Endothelial cell of umbilical vein (primary cell): ENCODE data around the gene TEKTIP1. TPM values are rescaled to one million over a fixed set of nuclear protein-coding genes. Genes with fewer than 3 reads are reported as not detected.

Source experiments
- BruUV-seq: library from RNA; stranded (reverse); fragments of 400-500 nt; replicated peaks from 2 replicates; lab custom pipeline; 2021; lab: Mats Ljungman, UMichigan
- CTCF ChIA-PET: fragments of 300-600, 350-600 bp; sonication (Branson Sonifier 250); formaldehyde crosslinking; loops from one replicate; lab custom pipeline; 2021; ENCODE audit warnings: antibody characterized with exemption, inconsistent platforms; lab: Charles Lee
- POLR2A ChIA-PET: fragments of 300-600, 350-600 bp; sonication (Branson Sonifier 250); formaldehyde crosslinking; loops from one replicate; lab custom pipeline; 2021; ENCODE audit warnings: antibody characterized with exemption, inconsistent platforms; lab: Charles Lee
- DNase-seq: peaks from one replicate; pipeline ENCODE4 v3.0.0-alpha.2; 2011; ENCODE audit warnings: low read depth, low spot score
- FAIRE-seq: peaks from 2 replicates; lab custom pipeline; 2011; peaks lifted over from hg19 to GRCh38; lab: Jason Lieb, UNC
- H2AFZ ChIP-seq: 2 replicates; pipeline ENCODE4 v1.6.0; 2012; ENCODE audit warnings: low read depth, low read length, control low read depth, inconsistent platforms
- H3K27ac ChIP-seq: 2 replicates; pipeline ENCODE4 v1.5.1; 2011; ENCODE audit warnings: low read depth, mild to moderate bottlenecking, control low read depth, low read length, moderate library complexity; ENCODE audit not compliant: insufficient read depth
- H3K27me3 ChIP-seq, 2 experiments: 2 replicates each; pipeline versions ENCODE4 v1.6.0 to v1.6.1; 2011; ENCODE audit warnings: low read length in 2 of 2, mixed read lengths in 1 of 2; ENCODE audit not compliant: control insufficient read depth in 2 of 2, insufficient read depth in 2 of 2
- H3K36me3 ChIP-seq, 2 experiments: 2 replicates in 1 of 2; 3 replicates in 1 of 2; pipeline ENCODE4 v1.5.1; 2011; ENCODE audit warnings: low read length in 2 of 2, mild to moderate bottlenecking in 1 of 2, moderate library complexity in 1 of 2; ENCODE audit not compliant: control insufficient read depth in 2 of 2, insufficient read depth in 2 of 2; ENCODE audit errors: extremely low read depth in 1 of 2
- H3K4me1 ChIP-seq: 3 replicates; pipeline ENCODE4 v1.5.1; 2011; ENCODE audit warnings: mild to moderate bottlenecking, low read length; ENCODE audit not compliant: control insufficient read depth, insufficient read depth; ENCODE audit errors: extremely low read depth
- H3K4me2 ChIP-seq: 2 replicates; pipeline ENCODE4 v1.6.1; 2011; ENCODE audit warnings: low read length, control low read depth, mixed read lengths; ENCODE audit not compliant: insufficient read depth
- H3K4me3 ChIP-seq, 3 experiments: fragments of 200-600 bp in 1 of 3; sonication (generic), shearing (Covaris generic) in 1 of 3; replicated peaks in 1 of 3; 2 replicates each; pipeline ENCODE4 v1.5.1; 2011 to 2016; ENCODE audit warnings: control low read depth in 3 of 3, low read length in 3 of 3, mild to moderate bottlenecking in 2 of 3, inconsistent platforms in 1 of 3, low read depth in 1 of 3, moderate library complexity in 1 of 3; ENCODE audit not compliant: insufficient read depth in 1 of 3
- H3K79me2 ChIP-seq: 2 replicates; pipeline ENCODE4 v1.6.0; 2012; ENCODE audit warnings: low read length, inconsistent platforms; ENCODE audit not compliant: control insufficient read depth, insufficient read depth
- H3K9ac ChIP-seq: replicated peaks from 2 replicates; pipeline ENCODE3; 2011; ENCODE audit warnings: low read length, control low read depth; ENCODE audit not compliant: insufficient read depth; ENCODE audit errors: extremely low read depth
- H3K9me1 ChIP-seq: replicated peaks from 3 replicates; pipeline ENCODE4 v1.6.0; 2011; ENCODE audit warnings: mild to moderate bottlenecking, low read length; ENCODE audit not compliant: control insufficient read depth, insufficient read depth; ENCODE audit errors: extremely low read depth
- H3K9me3 ChIP-seq: replicated peaks from 2 replicates; pipeline ENCODE4 v1.5.1; 2012; ENCODE audit warnings: low read length, inconsistent platforms; ENCODE audit not compliant: control insufficient read depth, insufficient read depth
- H4K20me1 ChIP-seq: replicated peaks from 2 replicates; pipeline ENCODE3; 2011; ENCODE audit warnings: mild to moderate bottlenecking, low read length; ENCODE audit not compliant: control insufficient read depth, insufficient read depth; ENCODE audit errors: extremely low read depth
- EZH2 ChIP-seq: IDR thresholded peaks from 2 replicates; pipeline ENCODE4 v1.6.1; 2012; ENCODE audit warnings: borderline replicate concordance, low read depth, mild to moderate bottlenecking, moderate library complexity, low read length, inconsistent platforms; ENCODE audit not compliant: severe bottlenecking
- FOS ChIP-seq: IDR thresholded peaks from 2 replicates; pipeline ENCODE4 v1.6.1; 2011; ENCODE audit warnings: mild to moderate bottlenecking, low read length, moderate library complexity, borderline replicate concordance; ENCODE audit not compliant: insufficient read depth
- GATA2 ChIP-seq: IDR thresholded peaks from 2 replicates; pipeline ENCODE4 v1.7.0; 2011; ENCODE audit warnings: low read depth, mild to moderate bottlenecking, moderate library complexity, mixed read lengths, low read length; ENCODE audit not compliant: insufficient read length, insufficient read depth
- JUN ChIP-seq: IDR thresholded peaks from 2 replicates; pipeline ENCODE4 v1.6.1; 2011; ENCODE audit warnings: borderline replicate concordance, low read depth; ENCODE audit not compliant: insufficient read length, insufficient read depth
- MAX ChIP-seq: IDR thresholded peaks from 2 replicates; pipeline ENCODE4 v1.6.1; 2011; ENCODE audit not compliant: insufficient read depth, insufficient read length
- MYC ChIP-seq: IDR thresholded peaks from one replicate; pipeline ENCODE4 v1.6.1; 2011; ENCODE audit warnings: mild to moderate bottlenecking, low read depth, low read length
- POLR2A ChIP-seq: IDR thresholded peaks from 2 replicates; pipeline ENCODE4 v1.6.1; 2012; ENCODE audit warnings: low read depth, mild to moderate bottlenecking, control low read depth, low read length
- POLR2AphosphoS5 ChIP-seq: IDR thresholded peaks from 2 replicates; pipeline ENCODE4 v1.6.1; 2012; ENCODE audit warnings: low read depth, mild to moderate bottlenecking, control low read depth, low read length, moderate library complexity; ENCODE audit not compliant: insufficient read depth
- dilution Hi-C: fragments of 300-500 bp; cut with MboI; formaldehyde crosslinking; loops from one replicate; pipeline ENCODE4 v1.15.0; 2019; ENCODE audit warnings: low sequenced_read_pairs; ENCODE audit not compliant: extremely low pct_ligation_motif_present
- intact Hi-C: fragments of 100-400 bp; cut with micrococcal nuclease; formaldehyde crosslinking; loops from one replicate; pipeline ENCODE4 v1.10.0; 2022
- polyA plus RNA-seq, 4 experiments: library from polyadenylated mRNA; depleted of rRNA in 3 of 4; stranded (reverse) in 3 of 4; unstranded in 1 of 4; fragments of >200 nt; gene quantifications; 2 replicates each; pipeline versions ENCODE4 v1.2.1 to v1.2.3, GENCODE V29; 2011 to 2012; ENCODE audit warnings: missing spikeins in 1 of 4
- total RNA-seq: library from RNA; stranded (reverse); gene quantifications from 2 replicates; pipeline ENCODE4 v1.2.3, GENCODE V29; 2021
- TF ChIP-seq, protein P1 (sequence below), 2 donors: IDR thresholded peaks; 1 replicate in 1 of 2; 2 replicates in 1 of 2; pipeline ENCODE4 v1.5.1; 2011; ENCODE audit warnings: low read length in 2 of 2, mild to moderate bottlenecking in 2 of 2, moderate library complexity in 2 of 2, control low read depth in 1 of 2, inconsistent platforms in 1 of 2, low read depth in 1 of 2; ENCODE audit not compliant: insufficient read depth in 1 of 2; ENCODE audit errors: extremely low read depth in 1 of 2

Gene TEKTIP1
- total and polyA plus RNA-seq, 2 donors (not counting 3 experiments of a cell fraction or from before 2014, with no cell fraction given), result 0.73 TPM; not detected in 1

- Histone ChIP-seq H3K9ac (no peak overlapping the region), H3K36me3 (peaks cover 0 to 31% of the 10 kb centered on the region in 2 experiments), H2AFZ (no peak overlapping the region), H3K4me1 (no peaks in the 10 kb centered on the region), H3K9me1 (no peaks in the 10 kb centered on the region), H3K27ac (no peak overlapping the region), H3K79me2 (peaks cover 71% of the 10 kb centered on the region), H4K20me1 (no peaks in the 10 kb centered on the region), H3K4me2 (no peak overlapping the region), H3K27me3 (no peaks in the 10 kb centered on the region), H3K4me3 (no peak overlapping the region), H3K9me3 (no peaks in the 10 kb centered on the region)
- intact Hi-C loops (no loop called here), dilution Hi-C loops (no loop called here)
- FAIRE-seq (no peak), DNase-seq (no peak)
- POLR2A ChIA-PET, result no interaction called here
- no TSS peak for BruUV-seq
- TF ChIP-seq FOS (no peak), JUN (no peak), POLR2AphosphoS5 (no peak), GATA2 (no peak), MYC (no peak), POLR2A (no peak), MAX (no peak), EZH2 (no peak)
- TF ChIP-seq, protein P1, sequence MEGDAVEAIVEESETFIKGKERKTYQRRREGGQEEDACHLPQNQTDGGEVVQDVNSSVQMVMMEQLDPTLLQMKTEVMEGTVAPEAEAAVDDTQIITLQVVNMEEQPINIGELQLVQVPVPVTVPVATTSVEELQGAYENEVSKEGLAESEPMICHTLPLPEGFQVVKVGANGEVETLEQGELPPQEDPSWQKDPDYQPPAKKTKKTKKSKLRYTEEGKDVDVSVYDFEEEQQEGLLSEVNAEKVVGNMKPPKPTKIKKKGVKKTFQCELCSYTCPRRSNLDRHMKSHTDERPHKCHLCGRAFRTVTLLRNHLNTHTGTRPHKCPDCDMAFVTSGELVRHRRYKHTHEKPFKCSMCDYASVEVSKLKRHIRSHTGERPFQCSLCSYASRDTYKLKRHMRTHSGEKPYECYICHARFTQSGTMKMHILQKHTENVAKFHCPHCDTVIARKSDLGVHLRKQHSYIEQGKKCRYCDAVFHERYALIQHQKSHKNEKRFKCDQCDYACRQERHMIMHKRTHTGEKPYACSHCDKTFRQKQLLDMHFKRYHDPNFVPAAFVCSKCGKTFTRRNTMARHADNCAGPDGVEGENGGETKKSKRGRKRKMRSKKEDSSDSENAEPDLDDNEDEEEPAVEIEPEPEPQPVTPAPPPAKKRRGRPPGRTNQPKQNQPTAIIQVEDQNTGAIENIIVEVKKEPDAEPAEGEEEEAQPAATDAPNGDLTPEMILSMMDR (IDR thresholded peaks at IDR 0.05; ENCODE audit: extremely low read depth in 1 of 2, insufficient read depth in 1 of 2, low read depth in 1 of 2, low read length in 2 of 2), result no peak
- CTCF ChIA-PET, result no interaction called here
Observed at GRCh38 chr19:3519126-3519525, 19.8 kb upstream of the TEKTIP1 start.
